Stimulated activated CD8-positive, alpha-beta memory T cell treated with anti-CD3 and anti-CD28 coated beads, Interleukin-7, amount 100 ng/mL, for 4 hours (primary cell): ENCODE data around the gene PLEKHG4.
A peak's percentile ranks its signal among the peaks of the same experiment; 100 is the strongest.

Source experiments
- DNase-seq, 2 donors: peaks; one replicate each; pipeline ENCODE4 v3.0.0-alpha.2; 2020; ENCODE audit warnings: low read depth in 2 of 2

PLEKHG4 gene

DNA sequence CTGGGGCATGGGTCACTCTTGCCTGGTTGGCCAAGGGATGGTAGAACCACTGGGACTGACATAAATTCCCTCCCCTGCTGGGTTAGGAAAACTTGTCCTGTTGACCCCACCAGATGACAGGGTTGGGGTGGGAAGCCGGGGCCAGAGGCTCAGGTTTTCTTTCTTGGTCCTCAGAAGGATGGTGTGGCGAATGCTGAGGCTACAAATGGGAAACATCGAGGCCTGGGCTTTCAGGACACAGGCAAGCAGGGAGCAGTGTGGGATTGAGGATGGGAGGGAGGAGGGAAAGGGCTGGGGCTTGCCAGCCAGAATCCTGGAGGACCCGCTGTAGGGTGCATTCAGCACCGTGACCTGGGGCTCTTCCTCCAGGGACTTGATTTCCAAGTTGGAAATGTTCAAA is 14.5 kb upstream of the PLEKHG4 start:
- no peak for DNase-seq

DNA sequence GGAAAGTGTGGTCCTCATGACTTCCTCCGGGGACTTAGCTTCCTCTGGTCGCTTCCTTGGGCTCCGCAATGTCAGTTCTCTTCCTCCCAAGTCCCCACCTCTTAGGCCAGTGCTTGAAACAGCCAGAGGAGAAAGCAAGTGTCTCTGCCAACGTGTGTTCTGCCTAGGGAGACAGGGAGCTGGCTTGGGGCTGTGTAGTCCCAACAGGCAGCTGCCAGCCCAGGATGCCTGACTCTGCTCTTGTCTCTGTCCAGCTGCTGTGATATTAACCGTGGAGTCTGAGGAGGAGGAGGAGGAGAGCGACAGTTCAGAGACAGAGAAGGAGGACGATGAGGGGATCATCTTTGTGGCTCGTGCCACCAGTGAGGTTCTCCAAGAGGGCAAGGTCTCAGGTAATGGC is 13.5 kb upstream of the PLEKHG4 start:
- no peak for DNase-seq

DNA sequence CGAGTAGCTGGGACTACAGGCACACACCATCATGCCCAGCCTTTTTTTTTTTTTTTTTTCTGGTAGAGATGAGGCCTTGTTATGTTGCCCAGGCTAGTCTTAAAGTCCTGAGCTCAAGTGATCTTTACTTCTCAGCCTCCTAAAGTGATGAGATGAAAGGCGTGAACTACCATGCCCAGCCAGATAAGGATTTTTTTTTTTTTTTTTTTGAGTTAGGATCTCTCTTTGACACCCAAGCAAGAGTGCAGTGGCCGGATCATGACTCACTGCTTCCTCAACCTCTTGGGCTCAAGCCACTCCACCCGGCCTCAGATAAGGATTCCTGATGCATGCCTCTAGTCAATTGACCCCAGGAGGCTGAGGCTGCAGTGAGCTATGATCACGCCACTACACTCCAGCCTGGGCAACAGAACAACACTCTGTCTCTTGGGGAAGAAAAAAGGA is 11.2 kb upstream of the PLEKHG4 start:
- DNase-seq = no peak

DNA sequence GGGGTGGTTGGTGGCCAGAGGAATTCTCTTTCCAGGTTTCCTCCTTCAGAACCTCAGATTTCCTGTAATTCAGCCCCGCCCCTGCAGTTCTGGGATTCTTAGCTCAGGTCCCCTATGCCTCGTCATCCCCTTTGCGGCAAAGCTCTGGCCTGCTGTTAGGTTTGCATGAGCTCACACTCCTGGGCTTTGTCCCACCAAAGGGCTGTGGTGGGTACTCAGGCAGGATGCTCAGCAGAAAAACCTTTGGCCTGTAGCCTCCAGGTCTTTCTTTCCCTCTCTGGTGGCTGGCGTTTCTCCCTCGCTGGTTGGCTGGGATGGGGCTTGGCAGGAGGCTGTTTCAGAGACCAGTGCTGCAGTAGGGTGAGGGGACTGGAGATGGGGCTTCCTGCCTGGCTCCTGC is 9.6 kb upstream of the PLEKHG4 start:
- no peak for DNase-seq

DNA sequence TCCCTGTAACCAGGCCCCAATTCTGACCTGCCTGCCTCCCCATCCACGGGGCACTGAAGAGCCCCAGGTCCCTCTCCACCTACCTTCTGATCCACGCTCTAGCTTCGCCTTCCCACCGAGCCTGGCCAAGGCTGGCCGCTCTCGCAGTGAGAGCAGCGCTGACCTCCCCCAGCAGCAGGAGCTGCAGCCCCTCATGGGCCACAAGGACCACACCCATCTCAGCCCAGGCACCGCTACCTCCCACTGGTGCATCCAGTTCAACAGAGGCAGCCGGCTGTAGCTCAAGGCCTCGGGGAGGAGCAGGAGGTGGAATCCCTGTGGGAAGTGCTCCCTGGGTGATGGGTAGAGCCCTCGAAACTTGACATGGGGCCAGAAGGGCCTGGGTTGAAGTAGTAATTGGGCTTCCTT is 8.4 kb upstream of the PLEKHG4 start:
- DNase-seq = no peak

DNA sequence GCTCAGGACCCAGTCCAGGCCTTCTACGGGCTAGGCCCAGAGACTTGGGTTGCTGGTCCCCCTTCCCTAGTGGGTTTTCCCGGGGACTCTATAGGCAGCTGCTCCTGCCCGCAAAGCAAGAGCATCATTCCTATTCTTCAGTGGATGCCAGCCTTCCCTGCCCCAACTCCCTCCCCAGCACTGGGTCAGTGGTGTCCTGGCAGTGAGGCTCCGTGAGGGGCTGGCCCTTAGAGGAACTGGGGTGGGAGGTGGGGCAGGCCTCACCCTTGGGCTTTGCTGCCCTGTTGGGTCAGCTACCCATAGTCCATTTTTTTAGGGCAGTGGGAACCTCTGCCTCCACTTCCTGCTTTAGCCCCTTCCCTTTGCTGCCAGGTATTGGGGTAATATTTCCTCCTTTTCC is 7.9 kb upstream of the PLEKHG4 start:
- no peak for DNase-seq

DNA sequence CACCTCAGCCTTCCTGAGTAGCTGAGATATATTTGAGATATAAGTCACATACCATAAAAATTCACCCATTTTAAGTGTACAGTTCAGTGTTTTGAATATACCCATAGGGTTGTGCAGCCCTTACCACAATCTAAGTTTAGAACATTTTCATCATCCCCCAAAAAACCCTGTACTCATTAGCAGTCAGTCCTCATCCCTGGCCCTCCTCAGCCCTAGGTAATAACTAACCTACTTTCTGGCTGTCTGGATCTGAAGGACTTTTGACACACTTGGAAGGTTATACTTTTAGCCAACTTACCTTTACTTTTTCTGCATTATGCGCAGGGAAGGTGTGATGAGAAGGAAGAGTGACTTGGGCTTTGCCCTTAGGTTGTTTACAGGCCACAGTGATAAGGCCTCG is 4.0 kb upstream of the PLEKHG4 start:
- no peak for DNase-seq

DNA sequence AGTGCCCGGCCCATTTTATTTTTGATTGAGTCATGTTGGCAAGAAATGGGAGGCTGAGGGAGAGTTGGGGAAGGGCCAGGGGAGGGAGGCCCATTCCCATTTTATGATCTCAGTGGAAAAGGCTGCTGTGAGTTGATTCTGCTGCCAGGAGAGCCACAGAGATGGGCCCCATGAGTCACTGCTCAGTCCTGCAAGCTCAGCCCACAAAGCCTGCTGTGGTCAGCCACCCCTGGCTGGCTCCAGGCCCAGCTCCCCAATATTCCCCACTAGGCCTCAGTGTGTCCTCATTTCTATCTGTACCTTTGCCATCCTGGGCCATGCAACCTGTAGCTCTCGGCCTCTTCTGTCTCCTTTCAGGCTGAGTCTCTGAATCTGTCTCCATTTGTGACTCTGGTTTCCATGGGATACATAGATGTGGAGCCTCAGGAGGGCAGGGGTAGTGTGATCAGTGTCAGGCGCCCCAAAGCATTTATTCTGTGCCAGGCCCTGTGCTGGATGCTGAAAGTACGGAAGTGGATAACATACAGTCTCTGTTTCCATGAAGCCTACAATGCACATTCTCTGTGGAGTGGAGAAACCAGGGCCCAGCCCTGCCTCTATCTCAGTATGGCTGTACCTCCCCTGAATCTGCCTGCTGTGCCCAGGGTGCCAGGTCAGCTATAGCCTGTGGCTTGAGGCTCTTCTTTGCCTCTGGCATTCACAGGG is 1.9 kb upstream of the PLEKHG4 start:
- no peak for DNase-seq

DNA sequence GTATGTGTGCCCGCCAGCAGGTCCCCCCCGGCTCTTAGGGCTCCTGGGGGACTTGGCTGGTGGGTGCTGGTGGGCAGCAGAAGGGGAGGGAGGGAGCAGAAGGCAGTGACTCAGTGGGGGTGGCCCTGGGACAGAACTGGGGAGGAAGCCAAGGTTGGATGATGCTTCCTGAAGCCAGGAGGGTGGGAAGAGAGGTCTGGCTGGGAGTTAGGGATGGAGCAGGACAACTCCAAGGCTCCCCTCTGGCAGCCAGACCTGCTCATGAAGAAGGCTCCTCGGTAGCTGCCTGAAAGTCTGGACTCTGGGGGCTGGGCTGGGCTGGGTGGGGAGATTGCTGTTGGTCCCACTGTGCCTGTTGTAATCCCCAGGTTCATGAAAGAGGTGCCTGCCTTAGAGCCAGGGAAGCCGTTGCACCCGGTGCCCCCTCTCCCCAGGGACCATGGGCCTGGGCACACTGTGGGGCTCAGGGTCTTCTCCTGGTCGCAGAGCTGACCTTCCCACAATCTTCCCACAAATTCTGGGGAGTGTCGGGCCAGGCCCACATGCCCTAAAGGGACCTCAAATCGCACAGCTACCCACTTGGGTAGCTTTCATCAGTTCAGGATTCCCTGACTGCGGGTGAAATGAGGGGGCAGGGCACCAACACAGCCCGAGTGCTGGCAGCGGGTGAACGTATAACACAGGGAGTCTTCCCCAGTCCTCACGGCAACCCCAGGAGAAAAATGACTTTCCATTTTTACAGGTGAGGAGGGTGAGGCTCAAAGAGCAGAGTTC is 1.1 kb upstream of the PLEKHG4 start:
- no peak for DNase-seq

DNA sequence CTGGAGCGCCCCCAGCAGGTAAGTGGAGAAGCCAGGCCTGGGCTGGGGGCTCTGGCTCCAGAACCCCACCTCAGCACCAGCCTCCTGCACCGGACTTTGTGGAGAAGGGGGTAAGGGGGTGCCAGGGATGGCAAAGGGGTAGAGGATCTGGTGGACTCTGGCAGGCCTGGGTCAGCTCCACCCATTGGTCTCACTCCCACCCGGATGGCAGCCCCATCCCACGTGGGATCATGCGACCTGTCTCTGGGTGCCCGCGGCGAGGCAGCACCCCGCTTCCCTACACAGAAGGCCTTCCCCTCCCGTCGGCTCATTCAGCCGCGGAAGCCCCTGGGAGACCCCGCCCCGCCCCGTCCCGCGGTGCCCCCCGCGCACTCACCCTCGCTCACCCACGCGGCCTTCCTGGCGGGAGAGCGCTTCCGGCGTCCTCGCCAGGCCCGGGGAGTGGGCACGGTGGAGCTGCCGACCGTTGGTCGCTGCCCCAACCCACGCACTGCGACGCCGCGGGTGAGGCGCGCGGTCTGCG is 498 bp upstream of the PLEKHG4 start:
- DNase-seq = peak in 1 of 2 donors; percentile 17

DNA sequence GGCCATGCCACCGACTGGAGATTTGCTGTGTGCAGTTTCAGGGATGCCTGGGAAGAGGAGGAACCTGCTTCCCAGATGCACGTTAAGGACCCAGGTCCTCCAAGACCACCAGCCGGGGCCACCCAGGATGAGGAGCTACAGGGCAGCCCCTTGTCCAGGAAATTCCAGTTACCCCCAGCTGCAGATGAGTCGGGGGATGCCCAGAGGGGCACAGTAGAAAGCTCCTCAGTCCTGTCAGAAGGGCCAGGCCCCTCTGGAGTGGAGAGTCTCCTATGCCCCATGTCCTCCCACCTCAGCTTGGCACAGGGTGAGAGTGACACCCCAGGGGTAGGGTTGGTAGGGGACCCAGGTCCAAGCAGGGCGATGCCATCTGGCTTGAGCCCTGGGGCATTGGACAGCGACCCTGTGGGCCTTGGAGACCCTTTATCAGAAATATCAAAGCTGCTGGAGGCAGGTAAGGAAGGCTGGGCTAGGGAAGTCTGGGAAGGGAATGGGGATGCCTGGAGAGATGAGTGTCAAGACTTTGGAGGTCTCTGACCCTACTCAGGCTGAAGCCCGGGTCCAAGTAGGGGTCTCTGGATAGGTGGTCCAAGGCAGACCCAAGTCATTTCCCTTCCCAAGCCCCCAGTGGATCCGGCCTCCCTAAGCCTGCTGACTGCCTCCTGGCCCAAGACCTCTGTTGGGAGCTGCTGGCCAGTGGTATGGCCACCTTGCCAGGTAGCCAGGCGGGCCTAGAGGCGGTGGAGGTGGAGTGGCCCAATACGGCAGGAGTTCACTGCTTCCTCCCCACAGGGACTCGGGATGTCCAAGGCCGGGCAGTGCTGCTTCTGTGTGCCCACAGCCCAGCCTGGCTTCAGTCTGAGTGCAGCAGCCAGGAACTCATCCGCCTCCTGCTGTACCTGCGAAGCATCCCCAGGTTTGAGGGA is 1.0 kb downstream of the PLEKHG4 start:
- DNase-seq = no peak

DNA sequence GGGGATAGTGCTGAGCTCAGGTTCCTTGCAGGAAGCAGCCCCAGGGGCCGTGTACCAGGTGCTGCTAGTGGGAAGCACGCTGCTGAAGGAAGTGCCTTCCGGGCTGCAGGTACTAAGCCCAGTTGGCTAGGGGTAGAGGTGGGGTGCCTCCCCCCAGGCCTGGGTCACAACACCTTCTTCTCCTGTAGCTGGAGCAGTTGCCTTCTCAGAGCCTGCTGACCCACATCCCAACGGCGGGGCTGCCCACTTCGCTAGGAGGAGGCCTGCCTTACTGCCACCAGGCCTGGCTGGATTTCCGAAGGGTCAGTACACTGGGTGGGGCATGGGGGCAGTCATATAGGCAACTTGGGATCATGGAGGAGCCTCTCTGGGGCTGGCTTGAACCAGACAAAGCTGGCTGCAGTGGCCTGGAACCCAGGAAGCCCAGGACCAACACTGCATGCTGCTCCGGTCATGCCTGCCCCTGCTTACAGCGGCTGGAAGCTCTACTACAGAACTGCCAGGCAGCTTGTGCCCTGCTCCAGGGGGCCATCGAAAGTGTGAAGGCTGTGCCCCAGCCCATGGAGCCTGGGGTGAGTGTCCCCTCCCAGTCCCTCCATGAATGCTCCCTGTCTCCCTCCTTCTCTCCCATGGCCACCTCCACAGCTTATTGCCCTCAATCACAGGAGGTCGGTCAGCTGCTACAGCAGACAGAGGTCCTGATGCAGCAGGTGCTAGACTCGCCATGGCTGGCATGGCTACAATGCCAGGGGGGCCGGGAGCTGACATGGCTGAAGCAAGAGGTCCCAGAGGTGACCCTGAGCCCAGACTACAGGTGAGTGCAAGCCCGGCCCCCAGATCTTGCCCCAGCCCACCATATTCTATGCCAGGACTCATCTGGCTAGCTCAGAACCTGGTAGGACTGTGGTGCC is 2.5 kb downstream of the PLEKHG4 start:
- no peak for DNase-seq

DNA sequence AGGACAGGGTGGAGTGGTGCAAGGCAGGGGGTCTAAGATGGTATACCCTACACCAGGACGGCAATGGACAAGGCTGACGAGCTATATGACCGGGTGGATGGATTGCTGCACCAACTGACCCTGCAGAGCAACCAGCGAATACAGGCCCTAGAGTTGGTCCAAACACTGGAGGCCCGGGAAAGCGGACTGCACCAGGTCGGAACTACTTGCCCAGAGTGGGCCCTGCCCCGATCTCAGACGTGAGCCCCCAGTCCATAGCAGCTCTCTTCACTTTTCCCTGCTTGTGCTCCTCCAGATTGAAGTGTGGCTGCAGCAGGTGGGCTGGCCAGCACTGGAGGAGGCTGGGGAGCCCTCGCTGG is 3.1 kb downstream of the PLEKHG4 start:
- no peak for DNase-seq

DNA sequence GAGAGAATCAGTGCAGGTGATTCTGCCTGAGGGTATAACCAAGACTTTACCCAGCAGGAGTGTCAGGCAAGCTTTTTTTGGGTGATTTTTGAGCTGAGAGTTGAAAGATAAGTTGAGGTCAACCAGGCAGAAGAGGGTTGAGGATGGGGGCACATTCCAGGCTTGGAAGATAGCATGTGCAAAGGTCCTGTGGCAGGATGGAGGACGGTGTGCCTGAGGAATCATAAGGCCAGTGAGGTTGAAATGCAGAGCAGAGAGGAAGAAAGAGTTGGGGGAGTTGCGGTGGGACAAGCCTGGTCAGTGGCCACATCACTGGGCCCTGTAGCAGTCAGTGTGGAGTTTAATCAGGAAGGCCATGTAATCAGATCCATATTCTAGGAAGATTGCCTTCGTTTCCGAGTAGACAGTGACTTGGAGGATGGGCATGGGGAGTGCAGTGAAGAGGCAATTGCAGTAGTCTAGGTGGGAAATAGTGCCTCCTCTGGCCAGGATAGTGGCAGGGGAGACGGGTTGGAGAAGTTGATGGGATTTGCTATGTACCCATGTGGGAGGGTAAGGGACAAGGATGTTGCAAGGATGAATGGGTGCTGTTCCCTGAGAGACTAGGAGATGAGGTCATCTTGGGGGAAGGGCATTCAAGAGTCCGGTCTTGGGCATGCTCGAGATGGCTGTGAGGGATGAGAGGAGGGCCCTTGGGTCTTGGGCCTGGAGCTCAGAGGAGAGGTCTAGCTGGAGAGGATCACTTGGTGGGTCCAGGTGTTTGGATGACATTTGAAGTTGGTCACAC is 3.9 kb downstream of the PLEKHG4 start:
- DNase-seq = no peak

DNA sequence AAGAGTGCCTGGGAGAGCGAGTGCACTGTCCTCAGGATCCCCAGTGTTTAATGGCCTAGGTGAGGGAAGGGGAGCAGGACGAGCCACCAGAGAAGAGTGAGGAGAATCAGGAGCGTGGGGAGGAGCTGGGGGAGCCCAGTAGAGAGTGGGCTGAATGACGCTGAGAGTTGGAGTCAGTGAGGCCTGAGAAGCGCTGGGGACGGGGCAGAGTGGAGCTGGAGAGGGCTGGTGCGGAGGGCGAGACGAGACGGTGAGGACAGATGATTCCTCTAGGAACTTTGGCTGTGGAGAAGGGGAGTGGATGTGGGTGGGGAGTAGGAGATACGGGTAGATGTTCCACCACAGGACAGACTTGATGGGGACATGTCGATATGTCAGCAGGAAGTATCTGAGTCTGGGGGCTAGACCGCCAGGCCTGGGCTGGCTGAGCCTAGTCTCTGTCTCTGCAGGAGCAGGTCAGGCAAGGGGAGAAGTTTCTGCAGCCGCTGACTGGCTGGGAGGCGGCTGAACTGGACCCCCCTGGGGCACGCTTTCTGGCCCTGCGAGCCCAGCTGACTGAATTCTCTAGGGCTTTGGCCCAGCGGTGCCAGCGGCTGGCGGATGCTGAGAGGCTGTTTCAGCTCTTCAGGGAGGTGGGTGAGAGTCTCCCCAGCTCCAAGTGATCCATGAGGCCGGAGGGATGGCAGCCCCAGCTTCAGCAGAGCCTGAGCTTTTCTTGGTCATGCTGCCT is 4.7 kb downstream of the PLEKHG4 start:
- no peak for DNase-seq

DNA sequence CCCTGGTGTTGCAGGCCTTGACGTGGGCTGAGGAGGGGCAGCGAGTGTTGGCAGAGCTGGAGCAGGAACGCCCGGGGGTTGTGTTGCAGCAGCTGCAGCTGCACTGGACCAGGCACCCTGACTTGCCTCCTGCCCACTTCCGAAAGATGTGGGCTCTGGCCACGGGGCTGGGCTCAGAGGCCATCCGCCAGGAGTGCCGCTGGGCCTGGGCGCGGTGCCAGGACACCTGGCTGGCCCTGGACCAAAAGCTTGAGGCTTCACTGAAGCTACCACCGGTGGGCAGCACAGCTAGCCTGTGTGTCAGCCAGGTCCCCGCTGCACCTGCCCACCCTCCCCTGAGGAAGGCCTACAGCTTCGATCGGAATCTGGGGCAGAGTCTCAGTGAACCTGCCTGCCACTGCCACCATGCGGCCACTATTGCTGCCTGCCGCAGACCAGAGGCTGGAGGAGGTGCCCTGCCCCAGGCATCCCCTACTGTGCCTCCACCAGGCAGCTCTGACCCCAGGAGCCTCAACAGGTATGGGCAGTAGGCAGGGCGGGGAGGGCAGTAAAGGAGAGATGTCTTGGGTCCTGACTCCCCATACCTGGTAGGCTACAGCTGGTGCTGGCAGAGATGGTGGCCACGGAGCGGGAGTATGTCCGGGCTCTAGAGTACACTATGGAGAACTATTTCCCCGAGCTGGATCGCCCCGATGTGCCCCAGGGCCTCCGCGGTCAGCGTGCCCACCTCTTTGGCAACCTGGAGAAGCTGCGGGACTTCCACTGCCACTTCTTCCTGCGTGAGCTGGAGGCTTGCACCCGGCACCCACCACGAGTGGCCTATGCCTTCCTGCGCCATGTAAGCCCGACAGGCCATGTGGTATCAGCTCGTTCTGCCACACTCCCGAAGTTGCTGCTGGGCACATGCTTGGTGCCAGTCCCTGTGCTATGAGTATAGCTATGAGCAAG is 5.6 kb downstream of the PLEKHG4 start:
- DNase-seq = no peak

DNA sequence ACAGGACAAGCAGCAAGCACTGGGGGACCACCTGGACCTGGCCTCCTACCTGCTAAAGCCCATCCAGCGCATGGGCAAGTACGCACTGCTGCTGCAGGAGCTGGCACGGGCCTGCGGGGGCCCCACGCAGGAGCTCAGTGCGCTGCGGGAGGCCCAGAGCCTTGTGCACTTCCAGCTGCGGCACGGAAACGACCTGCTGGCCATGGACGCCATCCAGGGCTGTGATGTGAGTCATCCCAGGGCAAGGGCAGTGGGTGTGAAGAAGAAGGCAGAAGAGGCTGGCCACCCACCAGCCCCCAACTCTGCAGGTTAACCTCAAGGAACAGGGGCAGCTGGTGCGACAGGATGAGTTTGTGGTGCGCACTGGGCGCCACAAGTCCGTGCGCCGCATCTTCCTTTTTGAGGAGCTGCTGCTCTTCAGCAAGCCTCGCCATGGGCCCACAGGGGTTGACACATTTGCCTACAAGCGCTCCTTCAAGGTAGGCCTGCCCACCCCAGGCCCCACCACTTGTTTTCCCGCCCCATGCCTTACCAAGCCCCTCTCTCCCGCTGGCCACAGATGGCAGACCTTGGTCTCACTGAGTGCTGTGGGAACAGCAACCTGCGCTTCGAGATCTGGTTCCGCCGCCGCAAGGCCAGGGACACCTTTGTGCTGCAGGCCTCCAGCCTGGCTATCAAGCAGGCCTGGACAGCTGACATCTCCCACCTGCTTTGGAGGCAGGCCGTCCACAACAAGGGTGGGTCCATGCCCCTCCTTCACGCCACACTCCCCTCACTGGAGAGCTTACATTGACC is 7.3 kb downstream of the PLEKHG4 start:
- DNase-seq = no peak

DNA sequence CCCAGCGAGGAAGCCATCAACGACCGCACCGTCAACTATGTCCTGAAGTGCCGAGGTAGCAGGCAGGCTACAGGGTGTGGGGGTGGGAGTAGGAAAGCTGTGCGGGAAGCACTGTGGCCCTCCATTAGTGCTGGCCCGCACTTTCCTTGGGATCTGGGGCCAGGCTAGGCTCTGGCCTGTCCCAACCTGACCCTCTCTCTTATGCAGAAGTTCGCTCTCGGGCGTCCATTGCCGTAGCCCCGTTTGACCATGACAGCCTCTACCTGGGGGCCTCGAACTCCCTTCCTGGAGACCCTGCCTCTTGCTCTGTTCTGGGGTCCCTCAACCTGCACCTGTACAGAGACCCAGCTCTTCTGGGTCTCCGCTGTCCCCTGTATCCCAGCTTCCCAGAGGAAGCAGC is 8.6 kb downstream of the PLEKHG4 start:
- DNase-seq = no peak
